ENCODE results near the gene LSM10. TPM values are rescaled to one million over a fixed set of nuclear protein-coding genes. Genes with fewer than 3 reads are reported as not detected.
A peak's percentile ranks its signal among the peaks of the same experiment; 100 is the strongest.

The LSM10 gene
- total and polyA plus RNA-seq, 4 donors: 30.1 to 57.7 (median 34.9) TPM

DNA sequence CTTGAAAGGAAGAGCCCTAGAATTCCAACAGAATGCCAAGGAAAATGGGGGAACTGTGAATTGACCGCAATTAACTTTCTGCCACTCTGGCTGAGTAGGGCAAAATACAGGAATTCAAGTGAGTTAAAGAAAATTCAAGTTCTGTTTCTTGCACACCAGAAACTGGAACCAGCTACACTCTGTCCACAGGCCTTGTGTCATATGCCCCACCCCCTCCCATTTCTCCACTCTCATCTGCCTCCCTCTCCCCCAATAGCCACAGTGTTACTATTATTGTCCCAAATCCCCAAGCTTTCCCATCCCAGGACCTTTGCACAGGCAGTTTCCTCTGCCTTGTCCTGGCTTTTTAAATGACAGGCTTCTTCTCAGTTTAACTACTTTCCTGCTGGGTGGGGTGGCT, 7.7 kb downstream of the LSM10 start:
- intact Hi-C loops (cut with DNase I): loop anchor here (5.0 to 10.0 kb wide), 2 partner anchors 38 to 235 kb away; partner anchors contain the start of gene MAP7D1 (in 1 of the 2)
- no peaks in the 10 kb centered on the region for H3K9me3 ChIP-seq (ENCODE audit: control insufficient read depth, low read length)
- 87 to 95% methylated on average over 1 of the region's 1 CpG for WGBS, 2 donors
- ATAC-seq (ENCODE audit: low FRiP score) (no peak), DNase-seq (peak; percentile 22 to 37)
- no peak overlapping the region for H3K4me3 ChIP-seq (ENCODE audit: low read length in 2 of 2)
- peak overlapping the region in 1 of 2 donors; percentile 62 for H3K27ac ChIP-seq (ENCODE audit: low read depth in 1 of 2, low read length in 2 of 2)
- peaks cover 0 to 7% of the 10 kb centered on the region in 2 donors for H3K4me1 ChIP-seq (ENCODE audit: control insufficient read depth in 1 of 2, insufficient read depth in 2 of 2, low read length in 2 of 2)
- H3K27me3 ChIP-seq (ENCODE audit: control insufficient read depth in 1 of 2, insufficient read depth in 2 of 2, low read length in 1 of 2): no peaks in the 10 kb centered on the region
- peaks cover 0 to 2% of the 10 kb centered on the region in 2 donors for H3K36me3 ChIP-seq (ENCODE audit: control insufficient read depth in 1 of 2, insufficient read depth in 2 of 2, low read length in 1 of 2)

DNA sequence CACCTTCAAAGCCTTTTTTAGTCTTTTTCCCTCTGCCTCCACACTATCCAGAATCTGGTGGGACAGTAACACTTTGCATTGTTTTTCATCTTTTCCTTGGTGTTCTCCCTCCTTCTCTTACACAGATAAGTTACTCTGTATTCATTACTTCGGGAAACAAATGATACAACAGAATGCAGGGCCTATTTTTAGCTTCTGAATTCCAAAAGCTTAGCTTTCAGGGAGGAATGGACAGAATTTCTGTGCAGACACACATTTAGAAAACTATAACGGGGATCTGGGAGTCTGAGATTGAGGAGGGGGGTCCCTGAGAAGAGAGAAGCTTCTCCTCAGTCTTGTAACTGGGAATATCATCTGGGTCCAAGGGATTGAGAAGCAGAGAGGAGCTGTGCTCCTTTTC, 8.4 kb downstream of the LSM10 start:
- no peak for ATAC-seq (ENCODE audit: low FRiP score)
- Histone ChIP-seq H3K4me3 (ENCODE audit: low read length in 2 of 2) (no peak overlapping the region), H3K27ac (ENCODE audit: low read depth in 1 of 2, low read length in 2 of 2) (peak overlapping the region in 1 of 2 donors; percentile 62), H3K27me3 (ENCODE audit: control insufficient read depth in 1 of 2, insufficient read depth in 2 of 2, low read length in 1 of 2) (no peaks in the 10 kb centered on the region), H3K9me3 (ENCODE audit: control insufficient read depth, low read length) (no peaks in the 10 kb centered on the region), H3K4me1 (ENCODE audit: control insufficient read depth in 1 of 2, insufficient read depth in 2 of 2, low read length in 2 of 2) (peaks cover 0 to 7% of the 10 kb centered on the region in 2 donors), H3K36me3 (ENCODE audit: control insufficient read depth in 1 of 2, insufficient read depth in 2 of 2, low read length in 1 of 2) (peaks cover 0 to 2% of the 10 kb centered on the region in 2 donors)
- DNase-seq: no peak
- intact Hi-C loops (cut with DNase I): loop anchor here (5.0 to 10.0 kb wide), 2 partner anchors 37 to 234 kb away; partner anchors contain the start of gene MAP7D1 (in 1 of the 2)
- WGBS, 2 donors: 12 to 16% methylated on average over 2 of the region's 2 CpGs

DNA sequence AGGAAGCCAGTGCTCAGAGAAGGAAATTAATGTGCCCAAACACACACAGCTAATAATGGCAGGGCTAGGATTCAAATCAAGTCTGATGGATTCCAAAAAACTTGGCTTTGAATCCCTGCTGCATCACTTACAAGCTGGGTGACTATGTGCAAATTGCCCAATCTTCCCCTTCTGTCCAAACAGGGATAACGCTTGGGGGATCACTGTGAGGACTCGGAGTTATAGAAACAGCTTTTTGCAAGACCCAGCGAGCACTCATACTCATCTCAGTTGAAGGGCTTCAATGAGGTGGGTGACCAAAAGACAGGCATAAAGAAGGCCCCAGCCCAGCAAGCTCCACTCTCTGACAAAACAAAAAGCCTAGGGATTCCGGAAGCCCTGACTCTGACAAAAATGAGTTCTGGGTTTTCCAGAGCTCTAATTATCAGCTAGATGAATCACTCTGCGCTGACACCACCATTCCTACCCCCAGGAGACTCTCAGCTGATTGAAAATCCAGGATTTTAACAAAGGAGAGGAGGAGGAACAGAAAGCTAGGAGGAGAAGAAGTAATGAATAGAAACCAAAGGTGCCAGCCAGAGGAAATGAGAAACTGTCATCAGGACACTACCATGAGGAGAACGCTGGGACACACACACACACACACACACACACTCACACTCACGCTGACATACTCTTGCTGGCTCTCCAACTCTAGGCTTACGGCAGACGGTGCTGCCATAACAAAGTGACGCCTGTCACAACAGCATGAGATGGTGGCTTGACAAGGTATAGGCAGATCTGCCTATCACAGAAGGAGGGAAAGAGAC, 10.4 kb downstream of the LSM10 start:
- Histone ChIP-seq H3K27me3 (ENCODE audit: control insufficient read depth in 1 of 2, insufficient read depth in 2 of 2, low read length in 1 of 2) (no peaks in the 10 kb centered on the region), H3K9me3 (ENCODE audit: control insufficient read depth, low read length) (no peaks in the 10 kb centered on the region), H3K27ac (ENCODE audit: low read depth in 1 of 2, low read length in 2 of 2) (peak overlapping the region; percentile 83 to 97), H3K4me3 (ENCODE audit: low read length in 2 of 2) (no peak overlapping the region), H3K4me1 (ENCODE audit: control insufficient read depth in 1 of 2, insufficient read depth in 2 of 2, low read length in 2 of 2) (peaks cover 2 to 7% of the 10 kb centered on the region in 2 donors), H3K36me3 (ENCODE audit: control insufficient read depth in 1 of 2, insufficient read depth in 2 of 2, low read length in 1 of 2) (peaks cover 0 to 2% of the 10 kb centered on the region in 2 donors)
- peak; percentile 20 for ATAC-seq (ENCODE audit: low FRiP score)
- DNase-seq: peak; percentile 64 to 76
- 58 to 59% methylated on average over 10 of the region's 10 CpGs for WGBS, 2 donors
- intact Hi-C loops (cut with DNase I): loop anchor here (5.0 to 10.0 kb wide), 2 partner anchors 35 to 233 kb away; partner anchors contain the start of gene MAP7D1 (in 1 of the 2)

DNA sequence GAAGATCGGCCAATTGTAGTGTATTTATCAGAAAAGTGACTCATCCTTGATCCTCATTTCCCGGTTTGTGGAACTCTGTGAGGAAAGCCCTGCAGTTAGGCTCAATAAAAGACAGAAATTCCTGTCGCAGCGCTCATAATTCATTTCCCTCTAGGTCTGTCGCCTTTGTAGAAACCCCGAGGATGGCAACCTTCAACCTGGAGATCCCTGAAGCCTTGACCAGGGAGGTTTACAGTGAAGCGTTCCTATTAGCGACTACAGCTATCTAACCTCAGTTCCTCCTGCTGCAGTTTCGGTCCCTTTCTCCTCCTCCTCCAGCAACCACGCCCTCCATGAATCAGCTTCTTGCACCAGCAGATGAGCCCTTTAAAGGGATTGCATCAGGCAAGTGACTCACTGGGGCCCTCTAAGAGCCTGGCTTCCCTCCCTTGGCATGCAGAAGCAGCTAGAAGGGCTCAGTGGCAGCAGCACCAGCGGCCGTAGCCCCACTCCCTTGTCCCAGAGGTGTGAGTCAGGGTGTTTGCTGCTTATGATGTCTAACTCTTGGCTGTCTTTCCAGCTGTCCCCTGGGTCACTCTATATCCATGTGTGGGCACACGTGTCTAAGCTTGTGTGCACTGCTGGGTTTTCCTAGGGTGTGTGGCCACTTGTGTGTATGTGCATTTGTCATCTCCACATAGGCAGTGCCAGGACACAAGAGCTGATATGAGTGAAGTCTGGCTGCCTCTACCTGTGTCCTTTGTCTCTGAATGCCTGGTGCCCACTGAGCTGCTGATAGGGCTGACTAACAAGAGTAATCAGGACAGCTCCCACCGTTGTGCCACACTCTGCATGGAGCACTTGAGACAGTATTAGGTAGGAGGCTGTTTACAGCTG, 11.2 kb downstream of the LSM10 start:
- intact Hi-C loops (cut with DNase I): loop anchor here (5.0 to 10.0 kb wide), 2 partner anchors 34 to 232 kb away; partner anchors contain the start of gene MAP7D1 (in 1 of the 2)
- H3K36me3 ChIP-seq (ENCODE audit: control insufficient read depth in 1 of 2, insufficient read depth in 2 of 2, low read length in 1 of 2): peaks cover 0 to 2% of the 10 kb centered on the region in 2 donors
- H3K27me3 ChIP-seq (ENCODE audit: control insufficient read depth in 1 of 2, insufficient read depth in 2 of 2, low read length in 1 of 2): no peaks in the 10 kb centered on the region
- peak overlapping the region; percentile 83 to 97 for H3K27ac ChIP-seq (ENCODE audit: low read depth in 1 of 2, low read length in 2 of 2)
- H3K4me3 ChIP-seq (ENCODE audit: low read length in 2 of 2): peak overlapping the region; percentile 33 to 50
- ATAC-seq (ENCODE audit: low FRiP score) (peak; percentile 95), DNase-seq (peak; percentile 95 to 98)
- no peaks in the 10 kb centered on the region for H3K9me3 ChIP-seq (ENCODE audit: control insufficient read depth, low read length)
- peaks cover 2 to 11% of the 10 kb centered on the region in 2 donors for H3K4me1 ChIP-seq (ENCODE audit: control insufficient read depth in 1 of 2, insufficient read depth in 2 of 2, low read length in 2 of 2)
- 0 to 1% methylated on average over 14 of the region's 14 CpGs for WGBS, 2 donors

- peak; percentile 94 for ATAC-seq (ENCODE audit: low FRiP score)
- DNase-seq: peak; percentile 99
- H3K27ac ChIP-seq (ENCODE audit: low read depth in 1 of 2, low read length in 2 of 2): peak within 1 kb of the TSS; percentile 83 to 97
- peak within 1 kb of the TSS; percentile 81 to 92 for H3K4me3 ChIP-seq (ENCODE audit: low read length in 2 of 2)
- H3K27me3 ChIP-seq (ENCODE audit: control insufficient read depth in 1 of 2, insufficient read depth in 2 of 2, low read length in 1 of 2): no peaks in the 10 kb centered on the region
- peaks cover 2 to 11% of the 10 kb centered on the region in 2 donors for H3K4me1 ChIP-seq (ENCODE audit: control insufficient read depth in 1 of 2, insufficient read depth in 2 of 2, low read length in 2 of 2)
- H3K36me3 ChIP-seq (ENCODE audit: control insufficient read depth in 1 of 2, insufficient read depth in 2 of 2, low read length in 1 of 2): no peaks in the 10 kb centered on the region
- intact Hi-C loops (cut with DNase I): loop anchor here (5.0 to 10.0 kb wide), 2 partner anchors 33 to 231 kb away; partner anchors contain the start of gene MAP7D1 (in 1 of the 2)
- 0 to 1% methylated on average over 43 to 82 of the region's 82 CpGs for WGBS, 2 donors
- H3K9me3 ChIP-seq (ENCODE audit: control insufficient read depth, low read length): no peaks in the 10 kb centered on the region
These were observed 12.1 kb downstream of the LSM10 start, which contains the start of gene STK40 for GRCh38 chr1:36385410-36386264. Gene STK40, minus strand, starts transcription at chr1:36385924. Its CDS starts 24,592 bp downstream, at chr1:36361332.

- peak overlapping the region; percentile 81 to 92 for H3K4me3 ChIP-seq (ENCODE audit: low read length in 2 of 2)
- intact Hi-C loops (cut with DNase I): loop anchor here (5.0 to 10.0 kb wide), 2 partner anchors 32 to 230 kb away; partner anchors contain the start of gene MAP7D1 (in 1 of the 2)
- peaks cover 2 to 11% of the 10 kb centered on the region in 2 donors for H3K4me1 ChIP-seq (ENCODE audit: control insufficient read depth in 1 of 2, insufficient read depth in 2 of 2, low read length in 2 of 2)
- no peaks in the 10 kb centered on the region for H3K9me3 ChIP-seq (ENCODE audit: control insufficient read depth, low read length)
- WGBS, 2 donors: 2% methylated on average over 25 of the region's 25 CpGs
- no peaks in the 10 kb centered on the region for H3K27me3 ChIP-seq (ENCODE audit: control insufficient read depth in 1 of 2, insufficient read depth in 2 of 2, low read length in 1 of 2)
- peak overlapping the region; percentile 76 to 88 for H3K27ac ChIP-seq (ENCODE audit: low read depth in 1 of 2, low read length in 2 of 2)
- no peaks in the 10 kb centered on the region for H3K36me3 ChIP-seq (ENCODE audit: control insufficient read depth in 1 of 2, insufficient read depth in 2 of 2, low read length in 1 of 2)
- no peak for ATAC-seq (ENCODE audit: low FRiP score)
- peak; percentile 77 to 84 for DNase-seq
These were observed 12.9 kb downstream of the LSM10 start for GRCh38 chr1:36384542-36385409.

DNA sequence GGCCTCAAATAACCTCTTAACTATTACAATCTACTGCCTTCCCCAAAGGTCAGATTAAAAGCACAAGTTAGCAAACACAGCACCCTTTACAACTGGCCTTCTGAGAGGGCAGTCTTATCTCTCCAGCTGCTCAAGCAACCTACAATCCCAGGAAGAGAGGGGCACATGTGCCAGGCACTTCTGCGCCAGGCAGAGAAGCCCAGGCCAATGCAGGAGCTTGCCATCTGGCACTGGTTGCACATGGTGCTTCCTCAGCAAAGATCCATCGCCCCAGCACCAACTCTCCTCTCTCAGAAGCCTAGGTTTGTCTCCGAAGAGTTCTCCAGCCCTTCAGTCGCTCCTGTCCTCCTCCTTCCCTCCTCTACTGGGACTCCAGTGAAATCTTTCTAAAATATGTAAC, 14.5 kb downstream of the LSM10 start:
- intact Hi-C loops (cut with DNase I): loop anchor here in 1 of 2 donors (10.0 kb wide), 1 partner anchor 228 kb away; the partner anchor contains the start of gene MAP7D1
- H3K27me3 ChIP-seq (ENCODE audit: control insufficient read depth in 1 of 2, insufficient read depth in 2 of 2, low read length in 1 of 2): no peaks in the 10 kb centered on the region
- peak overlapping the region in 1 of 2 donors; percentile 70 for H3K27ac ChIP-seq (ENCODE audit: low read depth in 1 of 2, low read length in 2 of 2)
- no peaks in the 10 kb centered on the region for H3K36me3 ChIP-seq (ENCODE audit: control insufficient read depth in 1 of 2, insufficient read depth in 2 of 2, low read length in 1 of 2)
- no peaks in the 10 kb centered on the region for H3K9me3 ChIP-seq (ENCODE audit: control insufficient read depth, low read length)
- H3K4me1 ChIP-seq (ENCODE audit: control insufficient read depth in 1 of 2, insufficient read depth in 2 of 2, low read length in 2 of 2): peaks cover 2 to 11% of the 10 kb centered on the region in 2 donors
- DNase-seq: peak; percentile 45 to 50
- H3K4me3 ChIP-seq (ENCODE audit: low read length in 2 of 2): no peak overlapping the region
- no peak for ATAC-seq (ENCODE audit: low FRiP score)
- 10 to 20% methylated on average over 4 of the region's 4 CpGs for WGBS, 2 donors

Measured in aorta (tissue), 5 donors.